Caki2 (cell line): ENCODE measurements around the gene RNF34. TPM values are rescaled to one million over a fixed set of nuclear protein-coding genes. Genes with fewer than 3 reads are reported as not detected.
"Not testable (repeated sequence)": the region's sequence is repeated elsewhere in the genome, so short reads cannot be mapped to it uniquely, and the experiment has no call there.

Source experiments
- DNase-seq: peaks from one replicate; pipeline ENCODE4 v3.0.0-alpha.2; 2015; ENCODE audit warnings: low read depth
- in situ Hi-C: cut with HindIII; loops from 2 replicates; pipeline ENCODE4 v1.10.0; 2016; ENCODE audit warnings: low sequenced_read_pairs, low pct_unique_long_range_greater_than_20kb, mixed read lengths
- total RNA-seq: library from RNA; depleted of rRNA; stranded (reverse); fragments of >200 nt; shearing (Covaris generic); gene quantifications from 2 replicates; pipeline ENCODE4 v1.2.3, GENCODE V29; 2014; ENCODE audit warnings: low replicate concordance

Gene RNF34
- total RNA-seq, 1 experiment from 2014 or later = 37.0 TPM

GRCh38 chr12:121383601-121384021 is 16.3 kb upstream of the RNF34 start:
- no peak for DNase-seq
- in situ Hi-C loops = no loop called here

GRCh38 chr12:121384891-121385290 is 15.0 kb upstream of the RNF34 start:
- DNase-seq, in situ Hi-C loops: not testable (repeated sequence)

GRCh38 chr12:121388421-121388981 is 11.4 kb upstream of the RNF34 start:
- in situ Hi-C loops = no loop called here
- DNase-seq = peak; percentile 16

GRCh38 chr12:121390856-121391255 is 9.1 kb upstream of the RNF34 start:
- in situ Hi-C loops = no loop called here
- no peak for DNase-seq

- DNase-seq = no peak
Observed at GRCh38 chr12:121391619-121392324, 8.1 kb upstream of the RNF34 start.

GRCh38 chr12:121392325-121392716 is 7.6 kb upstream of the RNF34 start:
- no peak for DNase-seq
- in situ Hi-C loops = no loop called here

More at GRCh38 chr12:121391619-121392324, 8.1 kb upstream of the RNF34 start:
- in situ Hi-C loops = no loop called here

- no peak for DNase-seq
- in situ Hi-C loops = no loop called here
Observed at GRCh38 chr12:121397521-121397920, 2.4 kb upstream of the RNF34 start.

- in situ Hi-C loops = no loop called here
- DNase-seq = no peak
Observed at GRCh38 chr12:121398355-121398754, 1.6 kb upstream of the RNF34 start.

- in situ Hi-C loops = no loop called here
- peak; percentile 57 for DNase-seq
Observed at GRCh38 chr12:121400332-121401139, 618 bp downstream of the RNF34 start.

GRCh38 chr12:121403721-121404120 is 3.8 kb downstream of the RNF34 start:
- no peak for DNase-seq
- in situ Hi-C loops = no loop called here

- in situ Hi-C loops = no loop called here
- DNase-seq = no peak
Observed at GRCh38 chr12:121404734-121405133, 4.8 kb downstream of the RNF34 start.

GRCh38 chr12:121405211-121405610 is 5.3 kb downstream of the RNF34 start:
- DNase-seq = no peak
- in situ Hi-C loops = no loop called here

- no peak for DNase-seq
- in situ Hi-C loops = no loop called here
Observed at GRCh38 chr12:121413917-121414316, 14.0 kb downstream of the RNF34 start.

GRCh38 chr12:121417847-121418246 is 17.9 kb downstream of the RNF34 start:
- in situ Hi-C loops = no loop called here
- DNase-seq = no peak

GRCh38 chr12:121420109-121420508 is 20.2 kb downstream of the RNF34 start:
- in situ Hi-C loops = no loop called here
- DNase-seq = no peak

- in situ Hi-C loops = no loop called here
- DNase-seq = no peak
Observed at GRCh38 chr12:121423253-121423652, 23.3 kb downstream of the RNF34 start.

- in situ Hi-C loops = no loop called here
- no peak for DNase-seq
Observed at GRCh38 chr12:121423682-121424623, 24.0 kb downstream of the RNF34 start.

GRCh38 chr12:121424624-121424975 is 24.7 kb downstream of the RNF34 start:
- DNase-seq = no peak
- in situ Hi-C loops = no loop called here
